Heart left ventricle (tissue), 13 donors: ENCODE measurements around the gene TXNDC11.

ENCODE experiments used
- POLR2A ChIP-seq, 2 donors: fragments of 450-650 bp; IDR thresholded peaks; one replicate each; pipeline ENCODE4 v1.6.1; 2017; ENCODE audit warnings: antibody characterized with exemption in 2 of 2, mild to moderate bottlenecking in 2 of 2, moderate library complexity in 2 of 2
- TF ChIP-seq, protein P1 (sequence below), 12 donors: fragments of 200-600 bp; sonication (generic) in 4 of 12; IDR thresholded peaks; one replicate each; pipeline versions ENCODE4 v1.5.0 to v1.8.0; 2018 to 2022; ENCODE audit warnings: antibody characterized with exemption in 12 of 12, mild to moderate bottlenecking in 5 of 12
- donor health status: ischemic (EF 13 %, LVEDD 7.1; RV severe dilation, severe dysfunction).
- donor health status: DM: no; HTN: yes; CAD: no.
- donor health status: DM: no; HTN: no; CAD: no.
- donor health status: ischemic (EF 25% LVEDD 6.9; RV normal size, moderate dysfunction).
- donor health status: ischemic (EF 25% LVEDD 5.7; RV mildly dilated, moderate dysfunction).
- donor health status: ischemic (EF 35%, LVEDD 5.7; RV mildly dilated, moderate dysfunction).
- donor health status: nonischemic (EF 11% LVEDD 7.7; RV severe dilation, severe dysfunction).
- donor health status: DM: yes; HTN: yes; CAD: no.
- donor health status: PGD.
- donor health status: ischemic (EF 29% LVEDD 5.4; RV normal size, mild dysfunction).
- donor health status: nonischemic (EF 23%, LVEDD 6.1; RV moderate dilation, normal function).

- TF ChIP-seq, protein P1, sequence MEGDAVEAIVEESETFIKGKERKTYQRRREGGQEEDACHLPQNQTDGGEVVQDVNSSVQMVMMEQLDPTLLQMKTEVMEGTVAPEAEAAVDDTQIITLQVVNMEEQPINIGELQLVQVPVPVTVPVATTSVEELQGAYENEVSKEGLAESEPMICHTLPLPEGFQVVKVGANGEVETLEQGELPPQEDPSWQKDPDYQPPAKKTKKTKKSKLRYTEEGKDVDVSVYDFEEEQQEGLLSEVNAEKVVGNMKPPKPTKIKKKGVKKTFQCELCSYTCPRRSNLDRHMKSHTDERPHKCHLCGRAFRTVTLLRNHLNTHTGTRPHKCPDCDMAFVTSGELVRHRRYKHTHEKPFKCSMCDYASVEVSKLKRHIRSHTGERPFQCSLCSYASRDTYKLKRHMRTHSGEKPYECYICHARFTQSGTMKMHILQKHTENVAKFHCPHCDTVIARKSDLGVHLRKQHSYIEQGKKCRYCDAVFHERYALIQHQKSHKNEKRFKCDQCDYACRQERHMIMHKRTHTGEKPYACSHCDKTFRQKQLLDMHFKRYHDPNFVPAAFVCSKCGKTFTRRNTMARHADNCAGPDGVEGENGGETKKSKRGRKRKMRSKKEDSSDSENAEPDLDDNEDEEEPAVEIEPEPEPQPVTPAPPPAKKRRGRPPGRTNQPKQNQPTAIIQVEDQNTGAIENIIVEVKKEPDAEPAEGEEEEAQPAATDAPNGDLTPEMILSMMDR (IDR thresholded peaks at IDR 0.05) = no peak
- no peak for TF ChIP-seq POLR2A (IDR thresholded peaks at IDR 0.05)
These were observed 53.4 kb downstream of the TXNDC11 start for GRCh38 chr16:11689031-11689840.
